Mesenchymal stem cell (in vitro differentiated cells and primary cell): ENCODE measurements around the gene PTPRH.

Experiments
- DNase-seq: peaks from one replicate; pipeline ENCODE4 v3.0.0-alpha.2; 2013
- H2AFZ ChIP-seq: one replicate; pipeline ENCODE4 v1.6.1; 2013; ENCODE audit warnings: low read depth, mild to moderate bottlenecking, control low read depth, inconsistent platforms, low read length, moderate library complexity
- H2AK5ac ChIP-seq: 2 replicates; pipeline ENCODE4 v1.6.1; 2013; ENCODE audit warnings: low read length, moderate library complexity, mild to moderate bottlenecking, inconsistent platforms; ENCODE audit not compliant: severe bottlenecking
- H2BK120ac ChIP-seq: one replicate; pipeline ENCODE4 v1.6.1; 2013; ENCODE audit warnings: low read depth, mild to moderate bottlenecking, inconsistent platforms, low read length, moderate library complexity
- H2BK12ac ChIP-seq, 2 experiments: one replicate each; pipeline ENCODE4 v1.6.1; 2013; ENCODE audit warnings: inconsistent platforms in 2 of 2, low read length in 2 of 2, mild to moderate bottlenecking in 2 of 2, moderate library complexity in 2 of 2, control low read depth in 1 of 2
- H2BK15ac ChIP-seq: one replicate; pipeline ENCODE4 v1.6.1; 2013; ENCODE audit warnings: mild to moderate bottlenecking, low read depth, inconsistent platforms; ENCODE audit not compliant: poor library complexity, severe bottlenecking
- H2BK5ac ChIP-seq: 2 replicates; pipeline ENCODE4 v1.6.1; 2013; ENCODE audit warnings: low read depth, mild to moderate bottlenecking, low read length, control low read depth, inconsistent platforms; ENCODE audit not compliant: poor library complexity, severe bottlenecking
- H3K14ac ChIP-seq, 2 experiments: one replicate each; pipeline ENCODE4 v1.6.1; 2013; ENCODE audit warnings: inconsistent platforms in 2 of 2, low read length in 2 of 2, control low read depth in 1 of 2, mild to moderate bottlenecking in 1 of 2, moderate library complexity in 1 of 2
- H3K18ac ChIP-seq, 2 experiments: one replicate each; pipeline ENCODE4 v1.6.1; 2013; ENCODE audit warnings: inconsistent platforms in 2 of 2, low read length in 2 of 2, control low read depth in 1 of 2, low read depth in 1 of 2, mild to moderate bottlenecking in 1 of 2
- H3K23ac ChIP-seq, 2 experiments: one replicate each; pipeline ENCODE4 v1.6.1; 2013; ENCODE audit warnings: inconsistent platforms in 2 of 2, low read length in 2 of 2, mild to moderate bottlenecking in 2 of 2, moderate library complexity in 2 of 2, control low read depth in 1 of 2
- H3K27ac ChIP-seq: 2 replicates; pipeline ENCODE4 v1.5.1; 2013; ENCODE audit warnings: mild to moderate bottlenecking, moderate library complexity, low read length, control low read depth, inconsistent platforms; ENCODE audit not compliant: poor library complexity, severe bottlenecking
- H3K27me3 ChIP-seq, 2 experiments: 2 replicates each; pipeline versions ENCODE4 v1.6.1 to v1.7.0; 2013; ENCODE audit warnings: low read length in 2 of 2, mild to moderate bottlenecking in 2 of 2, moderate library complexity in 2 of 2, control low read depth in 1 of 2, inconsistent platforms in 1 of 2; ENCODE audit not compliant: control insufficient read depth in 1 of 2, insufficient read depth in 1 of 2
- H3K36me3 ChIP-seq, 2 experiments: 2 replicates each; pipeline versions ENCODE4 v1.6.1 to v1.7.0; 2013; ENCODE audit warnings: low read length in 2 of 2, control low read depth in 1 of 2, inconsistent platforms in 1 of 2, low read depth in 1 of 2, mild to moderate bottlenecking in 1 of 2; ENCODE audit not compliant: insufficient read depth in 2 of 2, control insufficient read depth in 1 of 2
- H3K4ac ChIP-seq, 2 experiments: one replicate each; pipeline ENCODE4 v1.6.1; 2013; ENCODE audit warnings: inconsistent platforms in 2 of 2, low read length in 2 of 2, mild to moderate bottlenecking in 2 of 2, moderate library complexity in 2 of 2, control low read depth in 1 of 2, low read depth in 1 of 2
- H3K4me1 ChIP-seq: 2 replicates; pipeline ENCODE4 v1.6.1; 2013; ENCODE audit warnings: low read depth, low read length, control low read depth; ENCODE audit not compliant: control insufficient read depth, insufficient read depth
- H3K4me2 ChIP-seq: 2 replicates; pipeline ENCODE4 v1.6.1; 2013; ENCODE audit warnings: low read length, mild to moderate bottlenecking, inconsistent platforms; ENCODE audit not compliant: poor library complexity, severe bottlenecking
- H3K4me3 ChIP-seq, 2 experiments: 2 replicates each; pipeline versions ENCODE4 v1.5.1 to v1.7.0; 2013; ENCODE audit warnings: low read length in 2 of 2, mild to moderate bottlenecking in 2 of 2, control low read depth in 1 of 2, low read depth in 1 of 2; ENCODE audit not compliant: insufficient read depth in 1 of 2
- H3K79me1 ChIP-seq: replicated peaks from 2 replicates; pipeline ENCODE4 v1.6.1; 2013; ENCODE audit warnings: mild to moderate bottlenecking, control low read depth, low read length, inconsistent platforms; ENCODE audit not compliant: poor library complexity, severe bottlenecking
- H3K9ac ChIP-seq: 2 replicates; pipeline ENCODE4 v1.7.0; 2013; ENCODE audit warnings: mild to moderate bottlenecking, low read length, moderate library complexity
- H3K9me3 ChIP-seq: 2 replicates; pipeline ENCODE4 v1.7.0; 2013; ENCODE audit warnings: mild to moderate bottlenecking, low read length; ENCODE audit not compliant: control insufficient read depth
- H4K8ac ChIP-seq: one replicate; pipeline ENCODE4 v1.6.1; 2013; ENCODE audit warnings: inconsistent platforms, mild to moderate bottlenecking, low read length, moderate library complexity
- H4K91ac ChIP-seq: one replicate; pipeline ENCODE4 v1.6.1; 2013; ENCODE audit warnings: mild to moderate bottlenecking, low read length, inconsistent platforms
- WGBS: methylation state at CpG from one replicate; pipeline ENCODE4 v1.1.7; 2013; ENCODE audit warnings: mixed read lengths; 5-methylcytosine and 5-hydroxymethylcytosine counted together

Gene PTPRH

DNA sequence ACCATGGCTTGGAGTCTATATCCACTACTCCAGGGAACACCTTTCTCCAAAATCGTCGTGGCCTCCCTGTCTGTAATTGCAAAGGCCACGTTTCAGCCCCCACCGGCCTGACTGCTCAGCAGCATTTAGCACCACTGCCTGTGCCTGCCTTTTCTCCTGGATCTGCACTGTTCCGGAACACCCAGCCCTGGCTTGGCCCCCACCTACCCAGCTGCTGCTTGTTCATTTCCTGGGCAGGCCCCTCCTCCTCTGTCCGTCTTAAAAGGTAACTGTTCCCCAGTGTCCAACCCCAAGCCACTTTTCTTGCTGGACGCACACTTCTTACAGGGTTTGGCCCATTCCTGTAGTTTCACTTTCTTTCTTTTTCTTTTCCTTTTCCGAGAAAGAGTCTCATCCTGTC lies 20.7 kb downstream of the PTPRH start:
- Histone ChIP-seq H2BK120ac (no peak overlapping the region), H4K8ac (no peak overlapping the region), H3K27me3 (peaks cover 0 to 19% of the 10 kb centered on the region in 2 experiments), H3K36me3 (no peaks in the 10 kb centered on the region), H3K9ac (peak overlapping the region; percentile 70), H3K9me3 (no peaks in the 10 kb centered on the region), H3K14ac (peak overlapping the region in 1 of 2 experiments; percentile 28), H4K91ac (no peak overlapping the region), H3K23ac (peak overlapping the region in 1 of 2 experiments; percentile 83), H2AK5ac (no peak overlapping the region), H3K18ac (peak overlapping the region in 1 of 2 experiments; percentile 78), H2AFZ (no peak overlapping the region), H2BK12ac (peak overlapping the region in 1 of 2 experiments; percentile 31), H3K27ac (no peak overlapping the region), H3K4me3 (no peak overlapping the region), H3K4ac (no peak overlapping the region), H3K4me2 (no peak overlapping the region), H3K79me1 (no peaks in the 10 kb centered on the region), H2BK5ac (no peak overlapping the region), H2BK15ac (no peak overlapping the region), H3K4me1 (peaks cover 6% of the 10 kb centered on the region)
- DNase-seq: no peak
- 74% methylated on average over 8 of the region's 8 CpGs for WGBS

DNA sequence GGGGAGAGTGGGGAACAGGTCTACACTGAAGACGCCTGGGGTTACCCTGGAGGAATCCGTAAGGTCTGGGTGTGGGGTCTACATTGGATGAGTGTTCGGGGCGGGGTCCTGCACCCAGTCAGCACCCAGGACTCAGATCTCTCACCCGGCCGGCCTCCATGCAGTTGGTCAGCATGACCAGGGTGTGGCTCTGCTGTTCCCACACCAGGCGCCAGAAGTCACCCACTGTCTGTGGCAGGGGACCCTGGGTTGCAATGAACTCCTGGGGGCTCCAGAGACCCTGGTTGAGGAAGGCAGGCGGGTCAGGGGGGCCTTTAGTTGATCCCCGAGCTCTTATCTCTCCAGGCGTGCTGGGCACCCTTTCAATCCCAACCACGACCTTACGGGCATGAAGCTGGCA lies 23.2 kb downstream of the PTPRH start:
- Histone ChIP-seq H3K23ac (no peak overlapping the region), H3K14ac (no peak overlapping the region), H4K8ac (no peak overlapping the region), H2BK12ac (no peak overlapping the region), H3K9me3 (no peaks in the 10 kb centered on the region), H3K4me1 (peaks cover 6% of the 10 kb centered on the region), H3K18ac (no peak overlapping the region), H3K79me1 (no peaks in the 10 kb centered on the region), H3K36me3 (no peaks in the 10 kb centered on the region), H2BK5ac (no peak overlapping the region), H3K9ac (no peak overlapping the region), H2AFZ (no peak overlapping the region), H3K4me2 (no peak overlapping the region), H3K4ac (no peak overlapping the region), H3K27ac (no peak overlapping the region), H3K27me3 (peaks cover 0 to 31% of the 10 kb centered on the region in 2 experiments), H2BK120ac (no peak overlapping the region), H2AK5ac (no peak overlapping the region), H4K91ac (no peak overlapping the region), H2BK15ac (no peak overlapping the region), H3K4me3 (no peak overlapping the region)
- 78% methylated on average over 12 of the region's 12 CpGs for WGBS
- no peak for DNase-seq

DNA sequence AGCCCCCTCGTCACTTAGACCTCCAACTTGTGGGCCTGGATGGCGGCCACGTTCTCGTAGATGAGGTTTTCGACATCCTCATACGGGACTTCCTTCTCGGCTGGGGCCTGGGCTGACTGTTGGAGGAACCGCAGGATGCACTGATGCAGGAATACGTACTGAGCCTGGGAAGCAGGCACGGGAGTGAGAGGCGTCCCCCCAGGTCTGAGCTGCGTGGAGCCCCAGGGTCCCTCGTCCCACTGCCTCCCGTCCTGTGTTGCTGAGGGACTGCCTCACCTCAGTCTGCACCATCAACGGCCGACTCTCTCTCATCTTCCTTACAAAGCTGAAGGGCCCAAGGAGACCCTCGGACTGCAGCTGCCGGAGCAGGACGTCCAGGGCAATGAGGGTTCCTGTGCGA lies 27.6 kb downstream of the PTPRH start:
- no peak overlapping the region for H2BK12ac ChIP-seq
- H4K8ac ChIP-seq: no peak overlapping the region
- H2BK120ac ChIP-seq: no peak overlapping the region
- peaks cover 16% of the 10 kb centered on the region for H3K4me1 ChIP-seq
- H3K18ac ChIP-seq: no peak overlapping the region
- peaks cover 6 to 71% of the 10 kb centered on the region in 2 experiments for H3K27me3 ChIP-seq
- H2AK5ac ChIP-seq: no peak overlapping the region
- no peak overlapping the region for H4K91ac ChIP-seq
- no peak overlapping the region for H3K27ac ChIP-seq
- H3K79me1 ChIP-seq: no peaks in the 10 kb centered on the region
- H2BK5ac ChIP-seq: no peak overlapping the region
- H3K36me3 ChIP-seq: peaks cover 0 to 13% of the 10 kb centered on the region in 2 experiments
- H3K9ac ChIP-seq: no peak overlapping the region
- no peak for DNase-seq
- no peak overlapping the region for H2BK15ac ChIP-seq
- WGBS: 79% methylated on average over 20 of the region's 20 CpGs
- H3K14ac ChIP-seq: no peak overlapping the region
- H3K23ac ChIP-seq: no peak overlapping the region
- H2AFZ ChIP-seq: no peak overlapping the region
- no peaks in the 10 kb centered on the region for H3K9me3 ChIP-seq
- H3K4me2 ChIP-seq: no peak overlapping the region
- H3K4me3 ChIP-seq: no peak overlapping the region
- H3K4ac ChIP-seq: no peak overlapping the region

DNA sequence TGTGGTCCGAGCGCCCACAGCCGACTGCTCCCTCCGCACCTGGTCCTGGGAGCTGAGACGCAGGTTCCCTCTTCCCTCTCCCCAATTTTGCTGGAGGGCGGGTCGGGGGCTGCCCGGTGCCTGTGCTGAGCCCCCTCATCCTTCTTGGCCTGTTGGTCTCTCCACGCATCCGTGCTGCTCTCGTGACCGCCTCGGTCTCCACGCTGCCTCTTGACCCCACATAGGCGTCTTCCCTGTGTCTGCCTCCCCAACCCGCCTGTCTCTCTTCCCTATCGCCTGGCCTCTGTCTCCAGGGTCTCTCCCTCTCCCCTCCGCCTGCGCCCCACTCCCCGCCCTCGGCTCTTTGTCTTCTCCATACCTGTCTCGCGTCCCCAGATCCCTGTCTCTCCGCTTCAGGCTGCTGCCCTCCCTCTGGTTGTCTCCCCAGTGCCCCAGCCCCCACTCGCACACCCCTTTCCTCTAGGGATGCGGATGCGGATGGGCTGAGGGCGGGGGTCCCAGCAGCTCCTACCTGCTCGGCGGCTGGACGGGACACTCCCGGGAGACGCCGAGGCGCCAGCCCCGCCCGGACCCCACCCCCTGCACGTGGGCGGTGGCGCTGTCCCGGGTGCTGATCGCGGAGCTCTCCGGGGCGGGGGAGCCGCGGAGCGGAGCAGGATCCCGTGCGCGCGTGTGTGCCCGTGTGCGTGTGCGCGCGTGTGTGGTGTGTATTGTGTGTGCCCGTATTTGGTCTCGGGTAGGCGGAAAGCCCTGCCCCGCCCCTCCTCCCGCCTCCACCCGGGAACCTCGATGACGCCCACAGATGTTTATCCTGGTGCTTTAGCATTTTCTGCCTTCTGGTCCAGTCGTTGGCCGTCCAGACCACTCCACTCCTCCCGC lies 29.5 kb downstream of the PTPRH start, which contains the start of gene SYT5:
SYT5 (minus strand) TSS at position 684 of the 879 bp plus-strand sequence. CDS start 1,248 bp downstream, outside the sequence.
- H2BK120ac ChIP-seq: no peak within 1 kb of the TSS
- H2BK15ac ChIP-seq: no peak within 1 kb of the TSS
- WGBS: 9% methylated on average over 35 of the region's 68 CpGs
- H3K9me3 ChIP-seq: no peaks in the 10 kb centered on the region
- peaks cover 6 to 78% of the 10 kb centered on the region in 2 experiments for H3K27me3 ChIP-seq
- H3K14ac ChIP-seq: no peak within 1 kb of the TSS
- H3K9ac ChIP-seq: peak within 1 kb of the TSS; percentile 60
- peaks cover 0 to 14% of the 10 kb centered on the region in 2 experiments for H3K36me3 ChIP-seq
- no peak within 1 kb of the TSS for H2BK5ac ChIP-seq
- no peak within 1 kb of the TSS for H4K91ac ChIP-seq
- H2AFZ ChIP-seq: peak within 1 kb of the TSS; percentile 68
- H2AK5ac ChIP-seq: no peak within 1 kb of the TSS
- peak within 1 kb of the TSS; percentile 41 to 68 for H3K4me3 ChIP-seq
- peaks cover 16% of the 10 kb centered on the region for H3K4me1 ChIP-seq
- no peak for DNase-seq
- peak within 1 kb of the TSS in 1 of 2 experiments; percentile 49 for H3K18ac ChIP-seq
- H2BK12ac ChIP-seq: no peak within 1 kb of the TSS
- H4K8ac ChIP-seq: no peak within 1 kb of the TSS
- H3K4me2 ChIP-seq: peak within 1 kb of the TSS; percentile 81
- no peak within 1 kb of the TSS for H3K27ac ChIP-seq
- H3K4ac ChIP-seq: no peak within 1 kb of the TSS
- H3K23ac ChIP-seq: no peak within 1 kb of the TSS
- H3K79me1 ChIP-seq: no peaks in the 10 kb centered on the region
